HG03066 (cell line): ENCODE results near the gene FSTL4.

Source experiments
- ATAC-seq: cut with Tn5 transposase; IDR thresholded peaks from one replicate; pipeline ENCODE4 v1.9.1; 2021; ENCODE audit warnings: low read depth; ENCODE audit not compliant: unreplicated experiment

FSTL4 gene

GRCh38 chr5:133372293-133372937, 239.9 kb downstream of the FSTL4 start:
- no peak for ATAC-seq

- ATAC-seq = no peak
Observed at GRCh38 chr5:133371371-133372155, 240.8 kb downstream of the FSTL4 start.

DNA sequence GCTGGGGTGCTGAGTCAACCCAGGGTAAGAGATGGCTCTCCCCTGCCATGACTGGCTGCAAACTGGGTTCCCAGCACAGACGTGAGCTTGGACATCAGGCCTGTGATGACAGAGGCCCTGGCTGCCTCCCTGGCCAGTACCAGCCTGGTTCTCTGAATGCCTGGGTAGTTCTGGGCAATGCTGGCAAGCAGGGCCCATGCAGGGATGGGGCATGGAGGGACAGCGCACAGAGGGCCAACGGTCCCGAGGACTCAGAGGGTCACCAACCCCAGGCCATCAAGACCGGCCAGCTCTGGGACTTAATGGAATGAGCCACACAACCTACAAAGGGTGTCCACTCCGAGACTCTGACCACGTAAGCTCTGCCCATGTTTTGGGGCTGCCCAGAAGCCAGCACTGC, 241.4 kb downstream of the FSTL4 start:
- no peak for ATAC-seq

DNA sequence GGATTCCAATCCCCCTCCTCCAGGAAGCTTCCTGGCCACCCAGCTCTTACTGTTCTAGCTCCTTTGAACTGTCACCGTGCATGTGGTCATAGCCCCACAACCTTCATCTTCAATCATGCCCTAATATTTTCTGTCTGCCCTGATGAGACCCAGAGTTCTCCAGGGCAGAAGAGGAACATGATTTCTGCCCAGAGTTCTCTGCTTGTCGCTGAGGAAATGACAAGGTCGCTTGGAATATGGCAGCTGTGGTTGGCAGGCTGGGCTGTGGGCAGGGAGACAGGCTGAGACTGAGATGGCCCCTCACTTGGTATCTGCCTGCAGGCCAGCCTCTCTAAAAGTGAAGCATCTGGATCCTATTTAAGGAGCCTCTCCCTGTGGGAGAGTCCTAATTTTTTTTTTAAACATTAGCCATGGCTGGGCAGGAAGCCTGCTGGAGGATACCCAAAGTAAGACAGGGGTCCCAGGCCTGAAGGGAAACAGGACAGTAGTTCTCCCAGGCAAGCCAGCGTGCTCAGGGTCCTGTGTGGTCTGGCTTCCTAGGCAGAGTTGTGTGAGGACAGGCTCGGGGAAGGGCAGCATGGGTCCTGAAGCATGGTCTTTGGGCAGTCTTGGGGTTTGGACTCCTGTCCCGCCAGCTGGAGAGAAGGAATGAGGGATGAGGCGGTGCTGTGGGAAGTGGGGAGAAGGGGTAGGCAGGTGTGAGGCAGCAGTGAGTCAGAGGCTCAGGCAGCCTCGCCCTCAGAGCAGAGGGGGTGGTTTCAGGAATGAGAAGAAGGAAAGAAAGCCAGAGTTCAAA, 242.1 kb downstream of the FSTL4 start:
- no peak for ATAC-seq

DNA sequence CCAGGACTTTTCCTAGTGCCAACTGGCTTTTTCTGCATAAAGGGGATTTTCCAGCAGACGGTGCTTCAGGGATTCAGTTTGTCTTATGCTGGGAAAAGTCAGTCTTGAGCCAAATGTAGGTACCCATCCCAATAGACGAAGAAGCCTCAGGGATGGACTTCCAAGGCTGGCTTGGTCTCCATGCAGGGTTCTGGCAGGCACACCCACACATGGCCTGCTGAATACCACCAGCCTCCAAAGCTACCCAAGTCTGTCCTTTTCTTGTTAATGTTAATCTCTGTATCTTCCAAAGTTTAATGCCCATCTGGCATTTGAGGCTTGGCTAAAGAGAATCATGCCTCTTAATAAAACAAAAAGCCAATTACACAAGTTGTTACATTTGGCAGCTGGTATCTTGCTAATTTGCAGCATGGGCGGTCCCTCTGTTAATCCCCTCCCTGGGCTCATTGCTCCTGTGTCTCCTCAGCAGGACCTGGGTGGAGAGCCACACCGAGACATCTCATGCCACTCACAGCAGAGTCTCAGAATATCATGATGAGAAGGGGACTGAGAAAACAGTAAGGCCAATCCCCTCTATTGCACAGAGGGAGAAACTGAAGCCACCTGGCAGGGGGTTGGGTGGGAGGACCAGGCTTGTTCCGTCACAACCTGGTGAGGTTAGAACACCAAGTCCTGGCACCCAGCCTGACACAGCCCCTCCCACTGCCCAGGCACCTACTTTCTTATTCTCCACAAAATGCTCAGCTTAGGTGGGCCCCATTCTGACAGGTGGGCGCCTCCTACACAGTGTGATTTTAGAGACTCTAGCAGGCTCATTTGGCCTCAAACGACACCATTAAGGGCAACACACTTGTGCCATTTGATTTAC, 243.2 kb downstream of the FSTL4 start:
- ATAC-seq = no peak

- no peak for ATAC-seq
Observed at GRCh38 chr5:133367984-133368383, 244.4 kb downstream of the FSTL4 start.

GRCh38 chr5:133367071-133367786, 245.1 kb downstream of the FSTL4 start:
- no peak for ATAC-seq

GRCh38 chr5:133366438-133366837, 245.9 kb downstream of the FSTL4 start:
- no peak for ATAC-seq

DNA sequence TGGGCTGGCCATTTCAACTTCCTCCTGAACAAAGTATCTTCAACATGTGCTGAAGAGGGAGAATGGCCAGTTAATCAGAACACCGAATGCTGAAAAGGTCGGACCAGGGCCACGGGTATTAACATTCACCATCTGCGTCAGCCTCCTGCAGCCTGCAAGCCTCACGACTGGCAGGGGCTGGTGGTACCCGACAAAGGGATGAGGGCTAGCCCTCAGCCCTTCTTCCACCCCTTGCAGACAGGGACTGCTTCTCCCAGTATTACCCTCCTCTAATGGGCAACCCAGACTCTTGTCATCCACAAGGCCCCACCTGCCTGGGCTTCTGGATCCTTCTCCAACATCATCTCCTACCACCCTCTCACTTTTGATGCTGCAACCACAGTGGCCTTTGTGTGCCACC, 246.6 kb downstream of the FSTL4 start:
- ATAC-seq = no peak

DNA sequence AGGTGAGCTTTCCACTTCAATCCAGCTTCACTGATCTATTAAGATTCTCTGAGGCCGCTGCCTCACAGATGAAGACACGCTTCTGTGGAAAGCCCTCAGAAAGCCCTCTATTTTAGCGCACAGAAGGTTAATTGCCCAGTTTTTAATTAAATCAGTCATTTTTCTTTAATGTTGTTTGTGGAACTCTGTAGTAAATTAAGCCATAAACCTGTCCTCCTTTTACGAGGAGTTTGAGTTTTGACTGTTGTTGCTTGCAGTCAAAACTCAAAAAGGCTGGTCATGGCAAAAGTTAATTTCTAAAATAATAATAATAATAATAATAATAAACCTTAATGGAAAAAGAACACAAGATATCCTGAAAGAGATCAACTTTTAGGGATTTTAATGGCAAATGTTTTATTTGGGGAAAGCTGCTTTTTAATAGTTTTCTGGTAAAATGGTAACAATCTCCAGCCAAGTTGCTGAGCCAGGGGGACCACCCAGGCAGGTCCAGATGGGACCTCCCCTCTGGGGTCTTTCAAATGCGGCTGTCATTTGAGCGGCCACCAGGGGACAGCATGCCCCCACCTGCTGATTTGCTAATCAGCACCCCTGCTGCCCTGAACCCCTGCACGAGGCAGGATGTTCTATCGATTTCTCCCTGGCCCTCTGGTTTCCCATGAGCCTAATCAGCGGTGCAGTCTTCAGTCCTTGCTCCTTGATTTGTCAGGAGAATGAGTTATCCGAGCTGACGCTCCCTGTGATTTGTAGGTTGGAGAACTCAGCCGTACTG, 247.2 kb downstream of the FSTL4 start:
- ATAC-seq = no peak

GRCh38 chr5:133363807-133364587, 248.3 kb downstream of the FSTL4 start:
- ATAC-seq = no peak

DNA sequence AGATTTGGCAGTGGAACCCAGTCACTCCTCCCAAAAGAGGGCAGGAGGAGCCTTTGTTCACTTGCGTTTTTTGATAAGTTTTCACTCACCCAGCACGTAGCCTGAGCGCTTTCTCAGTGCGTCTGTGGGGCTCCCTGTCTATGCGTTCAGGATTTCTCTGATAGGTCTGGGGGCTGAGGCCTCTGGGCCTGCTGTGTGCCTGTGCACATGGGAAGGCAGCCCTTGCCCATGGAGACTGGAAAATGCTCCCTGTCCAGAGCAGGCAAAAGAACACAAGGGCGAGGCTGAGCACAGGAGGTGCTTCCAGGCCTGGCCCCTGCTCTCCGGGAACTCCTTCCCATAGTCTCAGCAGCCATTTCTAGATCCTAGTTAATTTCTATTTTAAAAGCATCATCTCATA, 249.9 kb downstream of the FSTL4 start:
- no peak for ATAC-seq

- no peak for ATAC-seq
Observed at GRCh38 chr5:133361922-133362321, 250.4 kb downstream of the FSTL4 start.

- ATAC-seq = no peak
Observed at GRCh38 chr5:133360693-133361472, 251.5 kb downstream of the FSTL4 start.

DNA sequence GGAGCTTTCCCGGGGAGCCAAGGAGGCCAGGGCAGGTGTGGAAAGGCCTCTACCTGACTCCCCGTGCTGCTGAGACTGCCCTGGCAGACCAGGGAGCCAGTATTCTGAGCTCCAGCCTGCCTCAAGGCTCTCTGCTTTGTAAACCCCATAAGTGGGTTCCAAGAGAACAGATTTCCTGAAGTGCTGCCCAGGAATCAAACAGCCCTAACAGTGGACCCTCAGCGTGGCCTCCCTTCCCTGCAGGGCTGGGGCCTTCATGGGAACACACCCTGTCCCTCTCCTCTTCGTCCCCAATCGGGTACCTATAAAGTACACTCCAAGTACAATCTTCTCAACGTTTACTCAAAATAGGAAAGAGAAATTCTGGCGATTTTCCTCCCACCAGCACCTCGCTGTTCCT, 252.5 kb downstream of the FSTL4 start:
- no peak for ATAC-seq

GRCh38 chr5:133358271-133358670, 254.1 kb downstream of the FSTL4 start:
- no peak for ATAC-seq

DNA sequence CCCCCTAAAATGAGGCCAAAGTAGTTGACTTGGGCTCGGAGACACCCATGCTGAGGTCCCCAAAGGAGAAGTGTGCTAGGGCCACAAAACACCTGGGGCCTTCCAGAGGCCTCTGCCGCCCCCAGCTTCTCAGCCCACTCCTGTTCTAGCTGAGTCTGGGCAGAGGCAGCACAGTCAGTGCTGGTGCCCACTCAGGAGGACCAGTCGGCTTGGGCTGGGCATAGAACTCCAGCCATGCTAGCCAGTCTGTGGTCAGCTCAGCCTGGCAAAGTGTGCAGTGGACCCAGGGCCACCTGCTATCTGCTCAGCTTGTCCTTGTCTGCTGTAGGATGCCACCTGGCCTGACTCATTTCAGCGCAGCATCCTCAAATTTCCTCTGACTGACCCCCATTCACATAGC, 254.6 kb downstream of the FSTL4 start:
- no peak for ATAC-seq

GRCh38 chr5:133356984-133357421, 255.3 kb downstream of the FSTL4 start:
- ATAC-seq = no peak
